Measurements from ENCODE around the gene SBK1.
A peak's percentile ranks its signal among the peaks of the same experiment; 100 is the strongest.
"Not testable (repeated sequence)": the region's sequence is repeated elsewhere in the genome, so short reads cannot be mapped to it uniquely, and the experiment has no call there.

Gene SBK1

DNA sequence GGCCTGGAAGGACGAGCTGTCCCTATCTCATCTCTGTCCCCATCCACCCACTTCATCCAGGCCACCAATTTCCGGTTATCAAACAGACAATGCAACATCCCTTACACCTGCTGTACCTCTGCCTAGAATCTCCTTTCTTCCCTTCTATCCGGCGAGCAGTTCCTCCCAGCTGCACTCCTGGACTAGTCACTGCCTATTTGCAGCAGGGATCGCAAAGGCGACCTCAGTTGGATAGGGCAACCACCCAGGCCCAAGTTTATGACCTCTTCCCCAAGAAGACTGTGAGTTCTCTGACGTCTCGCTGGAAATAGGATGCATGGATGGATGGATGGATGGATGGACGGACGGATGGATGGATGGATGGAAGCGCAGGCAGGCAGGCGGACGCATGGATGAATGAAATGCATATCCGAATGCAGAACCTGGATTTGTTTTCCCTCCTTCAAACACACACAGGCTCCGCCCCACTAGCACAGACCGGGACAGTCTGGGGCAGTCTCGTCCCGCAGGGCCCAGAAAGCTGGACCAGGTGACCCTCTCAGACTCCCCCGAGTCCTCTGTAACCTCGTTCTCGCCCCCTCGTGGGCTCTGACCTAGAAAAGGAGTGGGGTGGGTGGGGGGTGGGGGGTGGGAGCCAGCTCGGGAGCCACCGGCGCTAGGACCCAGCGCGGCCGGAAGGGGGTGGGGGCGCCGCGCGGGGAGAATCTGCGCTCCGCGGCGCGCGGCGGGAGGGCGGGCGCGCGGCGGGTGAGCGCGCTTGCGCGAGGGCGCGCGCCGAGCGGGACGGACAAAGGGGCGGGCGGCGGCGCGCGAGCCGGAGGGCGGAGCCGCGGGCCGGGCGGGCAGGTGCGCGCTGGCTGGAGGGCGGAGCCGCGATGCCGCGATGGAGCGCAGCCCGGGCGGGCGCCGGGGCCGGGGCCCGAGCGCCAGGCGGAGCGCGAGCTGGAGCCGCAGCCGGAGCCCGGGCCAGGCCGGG lies at the start of gene SBK1:
TSS of gene SBK1 (plus strand) at position 875 of the 976 bp plus-strand sequence. CDS start 24,867 bp downstream, outside the sequence.
- DNase-seq: peak; percentile 63 to 67

- DNase-seq: not testable (repeated sequence)
These were observed 42.8 kb upstream of the SBK1 start for GRCh38 chr16:28249483-28249882.

DNA sequence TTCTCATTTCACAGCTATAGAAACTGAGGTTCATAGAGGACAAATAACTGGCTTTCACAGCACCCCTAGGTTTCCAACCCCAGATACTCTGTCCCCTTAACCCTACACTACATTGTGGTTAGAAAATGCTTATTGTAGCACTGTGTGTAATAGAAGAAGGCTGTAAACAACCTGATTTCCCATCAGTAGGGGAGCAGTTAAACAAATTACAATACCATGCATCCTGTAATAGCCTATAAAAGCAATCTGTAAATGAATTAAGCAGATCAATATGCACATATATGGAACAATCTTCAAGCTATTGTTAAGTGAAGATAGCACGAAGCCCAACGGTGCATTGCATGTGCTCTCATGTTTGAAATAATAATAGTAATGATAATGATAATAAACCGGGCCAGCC lies 41.3 kb upstream of the SBK1 start:
- no peak for DNase-seq

DNA sequence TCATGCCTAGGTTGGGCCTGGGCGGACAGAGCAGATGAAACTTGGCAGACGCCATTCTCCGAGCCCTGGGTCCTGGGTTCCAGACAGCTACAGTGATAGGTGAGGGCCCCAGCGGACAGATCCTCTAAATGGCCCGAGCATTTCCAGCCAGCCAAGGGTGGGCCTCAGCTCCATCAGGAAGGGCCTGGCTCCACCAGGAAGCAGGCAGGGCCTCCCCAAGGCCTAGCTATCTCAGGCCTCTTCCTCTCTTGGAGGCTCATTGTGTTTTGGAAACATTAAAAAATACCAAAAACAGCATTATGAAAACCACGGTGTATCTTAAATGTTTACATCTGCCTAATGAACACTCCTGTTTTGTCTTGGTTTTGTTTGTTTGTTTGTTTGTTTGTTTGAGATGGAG lies 38.2 kb upstream of the SBK1 start:
- DNase-seq: no peak

DNA sequence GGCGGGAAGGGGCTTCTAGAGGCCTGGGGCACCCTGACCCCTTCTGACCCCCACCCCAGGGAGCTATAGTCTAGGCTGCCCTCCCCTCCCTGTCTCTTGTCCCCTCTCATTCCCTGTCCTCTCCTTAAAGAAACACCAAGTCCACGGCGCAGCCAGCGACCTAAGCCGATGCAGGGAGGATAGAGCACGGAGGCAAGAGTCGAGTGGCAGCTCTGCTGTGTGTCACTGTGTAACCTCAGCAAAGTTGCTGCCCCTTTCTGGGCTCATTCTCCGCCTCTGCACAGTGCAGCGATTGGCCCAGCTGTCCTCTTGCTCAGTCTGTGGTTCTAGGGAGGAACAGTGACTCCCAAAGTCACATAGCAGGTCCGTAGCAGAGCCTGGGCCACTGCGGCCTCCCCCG lies 36.5 kb upstream of the SBK1 start:
- no peak for DNase-seq

GRCh38 chr16:28257256-28257655 lies 35.1 kb upstream of the SBK1 start:
- DNase-seq: no peak

DNA sequence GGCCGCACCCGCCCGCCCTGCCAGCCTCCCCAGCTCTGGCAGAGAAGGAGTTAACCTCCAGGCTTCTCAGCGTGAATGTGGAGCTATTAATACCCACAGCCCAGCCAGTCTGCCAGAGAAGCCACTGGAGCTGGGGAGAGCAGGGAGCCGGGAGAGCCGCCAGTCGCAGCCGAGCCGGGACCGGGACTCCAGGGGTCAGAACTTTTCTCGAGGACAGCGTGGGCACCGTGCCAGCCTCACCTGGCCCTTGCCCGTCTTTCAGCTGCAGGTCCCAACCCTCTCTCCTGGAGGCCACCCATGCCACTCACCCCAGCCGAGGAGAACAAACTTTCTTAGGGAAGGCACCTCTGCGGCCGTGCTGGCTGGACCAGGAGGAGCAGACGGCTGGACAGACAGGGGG lies 33.8 kb upstream of the SBK1 start:
- DNase-seq: no peak

DNA sequence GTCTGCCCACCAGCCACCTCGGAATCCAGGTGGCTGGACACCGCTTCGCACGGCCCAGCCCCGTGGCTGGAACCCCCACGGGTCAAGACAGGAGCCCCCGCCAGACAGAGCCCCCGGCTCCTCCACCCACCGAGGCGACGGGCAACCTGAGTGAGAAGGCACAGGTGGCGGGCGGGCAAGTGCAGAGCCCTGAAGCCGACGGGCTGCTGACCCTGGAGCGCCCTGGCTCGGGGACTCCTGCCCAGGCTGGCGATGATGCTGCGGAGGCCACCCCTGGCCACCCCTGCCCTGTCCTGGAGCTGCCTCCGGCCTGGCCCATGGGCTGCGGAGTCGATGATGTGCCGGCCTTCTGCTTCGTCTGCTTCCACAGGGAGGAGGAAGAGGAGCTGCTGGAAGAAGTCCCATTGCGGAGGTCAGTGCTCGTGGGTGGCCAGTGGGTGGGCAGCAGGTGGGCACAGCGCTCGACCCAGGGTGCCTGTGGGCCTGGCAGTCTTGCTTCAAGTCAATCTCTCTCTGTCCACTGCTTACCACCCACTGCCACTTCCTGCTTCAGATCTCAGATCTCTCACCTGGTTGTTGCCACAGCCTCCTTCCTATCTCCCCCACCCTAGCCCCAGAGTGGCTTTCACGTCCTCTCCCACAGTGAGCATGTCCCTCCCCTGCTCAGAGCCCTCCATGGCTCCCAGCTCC lies 33.1 kb upstream of the SBK1 start:
- DNase-seq: no peak

GRCh38 chr16:28259781-28260150 lies 32.6 kb upstream of the SBK1 start:
- no peak for DNase-seq

- DNase-seq: no peak
These were observed 32.1 kb upstream of the SBK1 start for GRCh38 chr16:28260193-28260592.

- no peak for DNase-seq
These were observed 30.4 kb upstream of the SBK1 start for GRCh38 chr16:28261942-28262341.

- no peak for DNase-seq
These were observed 29.0 kb upstream of the SBK1 start for GRCh38 chr16:28263305-28263704.

GRCh38 chr16:28264656-28265055 lies 27.7 kb upstream of the SBK1 start:
- no peak for DNase-seq

DNA sequence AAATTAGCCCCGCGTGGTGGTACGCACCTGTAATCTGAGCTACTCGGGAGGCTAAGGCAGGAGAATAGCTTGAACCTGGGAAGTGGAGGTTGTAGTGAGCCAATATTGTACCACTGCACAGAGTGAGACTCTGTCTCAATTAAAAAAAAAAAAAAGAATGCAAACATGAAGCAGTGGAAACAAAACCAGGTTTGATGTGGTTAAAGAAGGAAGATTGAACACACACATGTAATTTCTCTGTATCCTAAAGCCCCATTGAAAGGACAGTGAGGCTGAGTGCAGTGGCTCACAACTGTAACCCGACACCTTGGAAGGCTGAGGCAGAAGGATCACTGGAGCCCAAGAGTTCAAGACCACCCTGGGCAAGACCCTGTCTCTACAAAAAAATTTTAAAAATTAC lies 26.5 kb upstream of the SBK1 start:
- DNase-seq: no peak

- no peak for DNase-seq
These were observed 25.0 kb upstream of the SBK1 start for GRCh38 chr16:28267356-28267755.

GRCh38 chr16:28273511-28273910 lies 18.8 kb upstream of the SBK1 start:
- DNase-seq: no peak

- DNase-seq: no peak
These were observed 17.6 kb upstream of the SBK1 start for GRCh38 chr16:28274676-28275075.

DNA sequence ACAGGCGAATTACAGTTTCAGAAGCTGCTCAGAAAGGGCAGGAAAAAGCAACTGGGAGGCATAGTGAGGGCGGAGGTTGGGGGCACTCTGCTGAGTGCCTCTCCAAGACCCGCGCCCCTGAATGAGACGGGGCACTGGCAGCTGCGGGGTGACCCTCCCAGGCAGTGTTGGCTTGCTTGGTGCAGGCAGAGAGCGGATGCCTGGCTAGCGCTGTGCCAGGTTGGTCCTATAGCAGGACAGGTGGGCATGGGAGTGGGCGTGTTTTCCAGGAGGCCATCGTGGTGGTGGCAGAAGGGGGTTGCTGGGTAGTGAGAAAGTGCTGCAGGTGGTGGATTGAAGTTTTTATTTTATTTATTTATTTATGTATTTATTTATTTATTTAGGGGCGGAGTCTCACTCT lies 16.0 kb upstream of the SBK1 start:
- no peak for DNase-seq

DNA sequence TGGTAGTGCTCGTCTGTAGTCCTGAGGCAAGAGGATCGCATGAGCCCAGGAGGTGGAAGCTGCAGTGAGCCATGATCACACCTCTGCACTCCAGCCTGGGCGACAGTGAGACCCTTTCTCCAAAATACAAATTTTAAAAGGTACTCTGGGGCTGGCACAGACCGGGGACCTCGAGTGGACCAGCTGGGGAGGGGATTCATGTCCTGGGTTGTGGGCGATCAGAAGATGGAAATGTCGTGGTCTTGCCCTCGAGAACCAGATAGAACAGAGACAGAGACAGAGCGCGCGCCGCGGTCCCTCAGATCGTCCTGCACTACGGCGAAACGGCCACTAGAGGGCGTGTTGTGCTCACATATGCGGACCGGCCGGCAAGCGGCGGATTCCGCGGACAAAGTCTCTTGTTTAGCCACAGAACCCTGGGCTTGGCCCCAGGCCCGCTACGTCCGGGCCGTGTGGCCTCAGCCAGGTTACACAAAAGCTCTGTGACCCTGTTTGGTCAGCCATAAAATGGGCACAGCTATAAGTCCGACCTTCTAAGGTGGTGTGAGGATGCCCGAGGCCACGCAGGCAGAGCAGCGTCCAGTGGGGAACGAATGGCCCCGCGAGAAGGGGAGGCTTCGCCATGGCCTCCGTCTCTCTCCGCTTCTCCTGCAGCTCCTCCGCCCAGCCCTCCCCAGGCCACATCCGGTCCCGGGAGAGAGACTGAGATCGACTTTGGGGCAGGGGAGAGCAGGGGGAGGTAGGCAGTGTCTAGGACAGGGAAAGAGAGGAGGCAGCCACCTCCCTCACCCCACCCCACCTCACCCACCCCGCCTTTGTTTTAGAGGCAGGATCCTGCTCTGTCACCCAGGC lies 14.6 kb upstream of the SBK1 start:
- DNase-seq: peak; percentile 72 to 74

DNA sequence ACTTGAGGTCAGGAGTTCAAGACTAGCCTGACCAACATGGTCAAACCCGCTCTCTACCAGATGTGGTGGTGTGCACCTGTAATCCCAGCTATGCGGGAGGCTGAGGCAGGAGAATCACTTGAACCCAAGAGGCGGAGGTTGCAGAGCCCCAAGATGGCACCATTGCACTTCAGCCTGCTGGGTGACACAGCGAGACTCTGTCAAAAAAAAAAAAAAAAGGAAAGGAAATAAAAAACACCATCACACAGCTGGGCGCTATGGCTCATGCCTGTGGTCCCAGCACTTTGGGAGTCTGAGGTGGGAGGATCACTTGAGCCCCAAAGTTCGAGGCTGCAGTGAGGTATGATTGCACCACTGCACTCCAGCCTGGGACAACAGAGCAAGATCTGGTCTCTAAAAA lies 13.3 kb upstream of the SBK1 start:
- no peak for DNase-seq

- no peak for DNase-seq
These were observed 11.2 kb upstream of the SBK1 start for GRCh38 chr16:28280881-28281836.

GRCh38 chr16:28282045-28282444 lies 10.3 kb upstream of the SBK1 start:
- DNase-seq: no peak
